Measurements from ENCODE around the gene TLE2.
"Not testable (repeated sequence)": the region's sequence is repeated elsewhere in the genome, so short reads cannot be mapped to it uniquely, and the experiment has no call there.

TLE2 gene

GRCh38 chr19:3055741-3056416 is 26.8 kb upstream of the TLE2 start:
- peak; percentile 91 for DNase-seq

- no peak for DNase-seq
These were observed 26.1 kb upstream of the TLE2 start for GRCh38 chr19:3054972-3055740.

- no peak for DNase-seq
These were observed 25.3 kb upstream of the TLE2 start for GRCh38 chr19:3054265-3054971.

GRCh38 chr19:3053780-3054179 is 24.7 kb upstream of the TLE2 start:
- DNase-seq, result no peak

DNA sequence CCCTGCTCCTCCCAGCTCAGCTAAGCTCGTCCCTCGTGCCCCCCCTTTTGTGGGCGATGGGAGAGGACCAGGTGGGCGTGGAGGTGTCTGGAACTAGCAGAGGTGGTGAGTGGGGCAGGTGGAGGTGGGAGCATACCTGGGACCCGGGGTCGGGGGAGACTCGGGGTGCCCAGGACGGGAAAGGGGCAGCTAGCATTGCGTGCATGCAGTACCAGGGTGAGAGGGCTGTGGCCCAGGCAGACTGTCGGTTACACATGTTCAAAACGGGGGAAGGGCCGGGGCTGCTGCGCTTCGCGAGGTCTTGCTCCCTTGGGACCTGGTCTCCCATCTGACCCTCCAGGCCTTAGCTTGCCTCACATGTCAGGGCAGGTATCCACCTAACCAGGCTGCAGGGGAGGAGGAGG is 24.1 kb upstream of the TLE2 start:
- DNase-seq, result no peak

DNA sequence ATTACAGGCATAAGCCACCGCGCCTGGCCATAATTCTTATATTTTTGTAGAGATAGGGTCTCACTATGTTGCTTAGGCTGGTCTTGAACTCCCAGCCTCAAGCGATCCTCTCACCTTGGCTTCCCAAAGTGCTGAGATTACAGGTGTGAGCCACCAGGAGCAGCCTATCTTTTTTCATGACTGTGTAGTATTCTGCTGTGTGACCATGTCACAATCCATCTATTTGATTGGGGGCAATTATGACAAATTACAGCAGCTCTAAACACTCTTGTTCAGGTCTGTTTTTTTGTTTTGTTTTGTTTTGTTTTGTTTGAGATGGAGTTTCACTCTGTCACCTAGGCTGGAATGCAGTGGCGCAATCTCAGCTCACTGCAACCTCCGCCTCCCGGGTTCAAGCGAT is 20.9 kb upstream of the TLE2 start:
- DNase-seq, result not testable (repeated sequence)

GRCh38 chr19:3049089-3049488 is 20.0 kb upstream of the TLE2 start:
- no peak for DNase-seq

DNA sequence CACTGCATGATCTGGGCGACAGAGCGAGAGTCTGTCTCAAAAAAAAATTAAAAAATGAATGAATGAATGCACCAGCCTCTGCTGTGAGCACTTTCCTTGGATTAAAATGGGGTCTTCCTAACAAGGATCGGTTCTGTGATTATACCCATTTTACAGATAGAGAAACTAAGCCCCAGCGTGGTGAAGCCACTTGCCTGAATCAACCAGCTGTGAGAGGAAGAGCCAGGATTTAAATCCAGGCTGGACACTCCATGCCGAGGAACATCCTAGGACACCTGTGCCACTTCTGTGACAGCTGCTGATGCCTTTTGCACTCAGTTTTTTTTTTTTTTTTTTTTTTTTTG is 19.1 kb upstream of the TLE2 start:
- no peak for DNase-seq

GRCh38 chr19:3047496-3048189 is 18.6 kb upstream of the TLE2 start:
- DNase-seq, result peak; percentile 91

GRCh38 chr19:3046698-3047495 is 17.8 kb upstream of the TLE2 start:
- peak; percentile 77 for DNase-seq

DNA sequence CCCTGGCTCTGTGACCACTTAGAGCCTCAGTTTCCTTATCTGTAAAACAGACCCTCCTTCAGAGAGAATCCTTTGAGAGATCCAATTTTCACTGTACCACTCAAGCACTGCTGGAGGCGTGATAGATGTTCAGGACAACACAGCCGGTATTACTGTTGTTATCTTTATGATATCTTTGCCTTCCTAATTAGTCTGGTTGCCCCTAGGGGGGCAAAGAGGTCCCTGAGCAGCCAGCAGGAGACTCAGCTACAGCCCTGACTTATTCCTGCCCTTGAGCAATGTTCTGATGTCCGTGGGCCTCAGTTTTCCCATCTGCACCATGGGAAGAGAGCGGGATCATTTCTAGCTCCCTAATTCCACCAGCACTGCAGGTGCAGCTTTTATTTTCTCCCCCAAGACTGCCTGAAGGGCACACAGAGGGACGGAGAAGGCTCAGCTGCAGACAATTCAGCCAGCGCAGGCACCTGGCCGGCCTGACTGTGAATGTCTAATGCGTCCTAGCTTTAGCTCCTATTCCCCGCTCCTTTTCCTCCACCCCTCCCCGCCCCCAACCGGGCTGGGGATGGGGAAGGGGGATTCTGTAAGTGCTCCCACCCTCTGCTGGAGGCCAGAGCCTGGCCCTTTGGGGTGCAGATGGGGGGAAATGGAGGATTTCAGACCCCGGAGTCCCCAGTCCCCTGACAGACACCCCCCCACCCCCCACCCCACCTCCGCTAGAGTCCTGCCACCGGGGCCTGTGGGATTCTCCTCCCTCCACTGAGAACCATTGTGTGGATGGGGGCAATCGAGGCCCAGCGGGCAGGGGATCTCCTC is 17.0 kb upstream of the TLE2 start:
- DNase-seq, result no peak

DNA sequence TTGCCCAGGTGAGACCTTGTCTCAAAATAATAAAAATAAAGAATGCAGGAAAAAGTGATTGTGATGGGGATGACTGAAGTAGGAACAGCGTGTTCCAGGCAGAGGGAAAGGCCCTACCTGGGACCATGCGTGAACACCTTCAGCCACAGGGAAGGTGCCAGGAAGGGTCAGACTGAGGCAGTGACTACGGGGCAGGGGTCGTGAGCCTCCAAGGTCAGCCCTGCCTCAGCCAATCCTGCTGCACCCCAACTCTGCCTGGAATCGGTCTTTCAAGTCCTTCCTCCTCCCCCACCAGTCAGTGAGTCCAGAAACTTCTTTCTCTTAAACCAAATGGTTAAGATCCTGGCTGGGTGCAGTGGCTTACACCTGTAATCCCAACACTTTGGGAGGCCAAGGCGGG is 16.1 kb upstream of the TLE2 start:
- no peak for DNase-seq

GRCh38 chr19:3042621-3043267 is 13.7 kb upstream of the TLE2 start:
- no peak for DNase-seq

DNA sequence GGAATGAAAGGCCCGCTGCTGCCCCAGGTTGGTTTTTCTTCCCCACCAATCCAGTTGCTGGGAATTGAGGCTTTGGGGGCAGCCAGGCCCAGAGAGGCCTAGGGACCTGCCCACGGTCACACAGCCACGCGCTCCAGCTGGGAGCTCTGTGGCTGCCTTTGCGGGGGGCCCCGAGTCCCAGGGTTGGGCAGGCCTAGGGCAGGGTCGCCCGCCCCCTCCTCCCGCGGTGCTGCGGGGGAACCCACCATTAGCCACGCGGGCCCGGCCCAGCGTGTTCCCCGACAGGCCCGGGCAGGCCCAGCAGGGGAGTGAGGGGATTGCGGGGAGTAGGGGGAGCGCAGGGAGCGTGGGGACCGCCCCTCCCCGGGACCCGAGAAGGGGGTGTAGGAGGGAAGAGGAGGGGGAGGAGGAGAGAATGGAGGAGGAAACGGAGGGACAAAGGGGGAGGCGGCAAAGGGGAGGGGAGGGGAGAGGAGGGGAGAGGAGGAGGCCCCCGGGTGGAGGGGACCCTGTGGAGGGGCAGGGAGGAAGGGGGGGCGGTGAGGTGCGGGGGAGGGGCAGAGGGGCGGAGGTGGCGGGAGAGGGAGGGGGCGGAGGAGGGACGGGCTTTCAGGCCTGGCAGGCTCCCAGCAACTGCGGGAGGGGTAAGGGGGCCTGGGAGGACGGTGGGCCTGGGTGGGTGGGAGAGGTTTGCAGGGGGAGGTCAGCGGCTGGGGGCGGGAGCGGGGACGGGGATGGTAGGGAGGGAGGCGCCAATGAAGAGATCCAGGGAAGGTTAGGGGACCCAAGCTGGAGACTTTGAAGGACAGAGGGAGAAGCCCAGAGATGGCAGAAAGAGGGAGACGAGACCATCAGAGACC is 12.9 kb upstream of the TLE2 start:
- DNase-seq, result no peak

DNA sequence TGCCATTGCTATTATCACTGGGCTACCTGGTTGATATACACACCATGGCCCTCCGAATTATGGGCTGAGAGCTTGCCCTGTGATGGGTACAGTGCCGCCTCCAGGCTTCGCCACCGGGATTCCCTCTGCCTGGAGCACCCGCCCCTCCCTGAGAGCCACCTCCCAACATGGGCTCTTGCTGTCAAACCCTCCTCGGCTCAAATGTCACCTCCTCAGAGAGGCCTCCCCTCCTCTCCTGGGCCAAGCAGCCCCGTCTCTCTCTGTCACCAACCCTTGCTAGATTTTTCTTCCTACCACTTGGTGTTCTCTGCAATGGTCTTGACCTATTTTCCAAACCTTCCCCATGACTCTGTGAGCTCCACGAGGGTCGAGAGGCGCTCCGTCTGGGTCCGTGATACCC is 12.2 kb upstream of the TLE2 start:
- no peak for DNase-seq

GRCh38 chr19:3039641-3040077 is 10.6 kb upstream of the TLE2 start:
- no peak for DNase-seq

GRCh38 chr19:3039125-3039524 is 10.0 kb upstream of the TLE2 start:
- no peak for DNase-seq

DNA sequence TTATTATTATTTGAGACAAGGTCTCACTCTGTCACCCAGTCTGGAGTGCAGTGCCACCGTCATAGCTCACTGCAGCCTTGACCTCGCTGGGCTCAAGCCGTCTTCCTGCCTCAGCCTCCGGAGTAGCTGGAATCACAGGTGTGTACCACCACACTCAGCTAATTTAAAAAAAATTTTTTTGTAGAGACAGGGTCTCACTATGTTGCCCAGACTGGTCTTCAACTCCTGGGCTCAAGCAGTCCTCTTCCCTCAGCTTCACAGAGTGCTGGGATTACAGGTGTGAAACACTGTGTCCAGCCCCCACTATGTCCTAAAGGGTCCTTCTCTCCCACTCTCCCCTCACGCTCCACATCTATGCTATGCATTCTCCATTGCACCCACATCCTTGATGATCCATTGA is 9.1 kb upstream of the TLE2 start:
- DNase-seq, result no peak

DNA sequence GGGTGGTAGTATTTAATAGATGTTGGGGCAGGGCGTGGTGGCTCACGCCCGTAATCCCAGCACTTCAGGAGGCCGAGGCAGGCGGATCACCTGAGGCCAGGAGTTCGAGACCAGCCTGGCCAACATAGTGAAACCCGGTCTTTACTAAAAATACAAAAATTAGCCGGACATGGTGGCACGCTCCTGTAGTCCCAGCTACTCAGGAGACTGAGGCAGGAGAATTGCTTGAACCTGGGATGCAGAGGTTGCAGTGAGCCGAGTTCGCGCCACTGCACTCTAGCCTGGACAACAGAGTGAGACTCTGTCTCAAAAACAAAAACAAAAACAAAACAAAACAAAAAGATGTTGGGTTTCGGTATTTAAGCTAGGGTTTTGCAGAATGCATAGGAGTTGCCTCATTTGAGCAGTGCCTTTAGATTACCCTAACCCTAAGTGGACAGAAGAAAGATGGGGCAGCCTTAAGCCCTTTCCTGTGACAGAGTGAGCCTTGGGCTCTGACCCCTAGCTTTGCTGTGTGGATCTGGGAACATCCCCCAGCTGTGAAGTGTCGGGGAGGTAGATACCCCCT is 8.0 kb upstream of the TLE2 start:
- DNase-seq, result not testable (repeated sequence)
